ENCODE results near the gene ZFYVE16. TPM values are rescaled to one million over a fixed set of nuclear protein-coding genes. Genes with fewer than 3 reads are reported as not detected.

Gene ZFYVE16
- total and polyA plus RNA-seq, 2 of the 13 experiments (the other 11 are each of a cell fraction or from before 2014, with no cell fraction given): 9.3 to 33.3 TPM

- ChIA-PET POLR2A (no interaction called here), CTCF (ENCODE audit: low intra/inter-chr PET ratio, low total read pairs) (no interaction called here)
- no peaks in the 10 kb centered on the region for H3K79me2 ChIP-seq (ENCODE audit: insufficient read depth, low read length)
- ATAC-seq: no peak
- no peaks in the 10 kb centered on the region for H4K20me1 ChIP-seq (ENCODE audit: insufficient read depth, low read length)
- H3K9ac ChIP-seq (ENCODE audit: insufficient read depth, low read depth, low read length): no peak overlapping the region
- H3K27ac ChIP-seq (ENCODE audit: extremely low read length, insufficient read depth, low read length): no peak overlapping the region
- intact Hi-C loops (cut with micrococcal nuclease; ENCODE audit: unreplicated experiment): no loop called here
- H3K36me3 ChIP-seq (replicated peaks in 1 of 2; ENCODE audit: control insufficient read depth in 1 of 2, insufficient read depth in 2 of 2, low read length in 2 of 2): peaks cover 8 to 43% of the 10 kb centered on the region in 2 experiments
- H3K9me3 ChIP-seq (ENCODE audit: low read length): peaks cover 22% of the 10 kb centered on the region
- WGBS (ENCODE audit: low lambda C conversion rate): 91% methylated on average over 3 of the region's 4 CpGs
- no peak for FAIRE-seq
- no peak overlapping the region for H3K4me3 ChIP-seq (replicated peaks in 1 of 3; ENCODE audit: insufficient read depth in 1 of 3, low read depth in 2 of 3, low read length in 3 of 3)
- no peak overlapping the region for H2AFZ ChIP-seq (ENCODE audit: low read length)
- in situ Hi-C loops (cut with HindIII; ENCODE audit: extremely low pct_ligation_motif_present, low pct_unique_long_range_greater_than_20kb): no loop called here
- H3K27me3 ChIP-seq (ENCODE audit: control insufficient read depth in 1 of 2, insufficient read depth in 2 of 2, low read length in 2 of 2): no peaks in the 10 kb centered on the region
- TF ChIP-seq ARNTL (CRISPR knock-in tag; IDR thresholded peaks at IDR 0.05) (no peak), CSRNP1 (CRISPR knock-in tag; IDR thresholded peaks at IDR 0.05) (no peak), ZNF24 (IDR thresholded peaks at IDR 0.05) (no peak), TIGD3 (CRISPR knock-in tag; IDR thresholded peaks at IDR 0.05; ENCODE audit: borderline replicate concordance) (no peak), ZNF780A (CRISPR knock-in tag; IDR thresholded peaks at IDR 0.05) (no peak), HHEX (CRISPR knock-in tag; IDR thresholded peaks at IDR 0.05) (no peak), TFAP4 (IDR thresholded peaks at IDR 0.05; ENCODE audit: borderline replicate concordance, low read depth) (no peak), MYPOP (CRISPR knock-in tag; IDR thresholded peaks at IDR 0.05) (no peak), ZMAT3 (CRISPR knock-in tag; conservative IDR thresholded peaks at IDR 0.05) (no peak), NR2C2 (CRISPR knock-in tag; IDR thresholded peaks at IDR 0.05; ENCODE audit: borderline replicate concordance) (no peak)
- no peak for DNase-seq (ENCODE audit: low spot score)
- no peak overlapping the region for H3K4me2 ChIP-seq (ENCODE audit: low read depth, low read length)
- H3K4me1 ChIP-seq (ENCODE audit: insufficient read depth, low read length): peaks cover 25% of the 10 kb centered on the region
- no TSS peak for BruUV-seq (replicated peaks)
These were observed 55.4 kb downstream of the ZFYVE16 start for GRCh38 chr5:80463269-80463668.
